Esophagus muscularis mucosa (tissue), 4 donors: ENCODE results near the gene MYOM3.

Experiments used
- CTCF ChIP-seq, 3 experiments: fragments of 200-600 bp in 2 of 3; fragments of 450-650 bp in 1 of 3; sonication (generic) in 2 of 3; IDR thresholded peaks; one replicate each; pipeline ENCODE4 v1.5.1; 2017 to 2019; ENCODE audit warnings: antibody characterized with exemption in 3 of 3, mild to moderate bottlenecking in 2 of 3, moderate library complexity in 1 of 3
- EP300 ChIP-seq: sonication (generic); formaldehyde crosslinking; IDR thresholded peaks from one replicate; pipeline ENCODE4 v1.6.1; 2017; ENCODE audit warnings: antibody characterized with exemption
- POLR2A ChIP-seq: fragments of 450-650 bp; IDR thresholded peaks from one replicate; pipeline ENCODE4 v1.6.1; 2017; ENCODE audit warnings: antibody characterized with exemption, moderate library complexity, mild to moderate bottlenecking, low read depth

- TF ChIP-seq POLR2A: no peak
- no peak for TF ChIP-seq CTCF (IDR thresholded peaks at IDR 0.05)
- TF ChIP-seq EP300: no peak
Measured at GRCh38 chr1:24159366-24159765, 47.4 kb upstream of the MYOM3 start.
